Measurements from ENCODE around the gene STAM. TPM values are rescaled to one million over a fixed set of nuclear protein-coding genes. Genes with fewer than 3 reads are reported as not detected.

STAM gene
- total and polyA plus RNA-seq, 9 donors, result 10.7 to 24.7 (median 20.3) TPM

- Histone ChIP-seq H3K27me3 (no peaks in the 10 kb centered on the region), H3K27ac (no peak overlapping the region), H3K4me3 (no peak overlapping the region), H3K9me3 (no peaks in the 10 kb centered on the region), H3K4me1 (ENCODE audit: insufficient read depth) (no peaks in the 10 kb centered on the region), H3K36me3 (no peaks in the 10 kb centered on the region)
- DNase-seq, result no peak
- no peak for TF ChIP-seq CTCF (IDR thresholded peaks at IDR 0.05)
- intact Hi-C loops (cut with DNase I), result no loop called here
- 81 to 88% (median 87%) methylated on average over 1 of the region's 1 CpG for WGBS, 3 donors
Measured at GRCh38 chr10:17657103-17657500, 13.2 kb downstream of the STAM start.

GRCh38 chr10:17659365-17659764, 15.4 kb downstream of the STAM start:
- TF ChIP-seq CTCF (IDR thresholded peaks at IDR 0.05) (no peak), POLR2A (IDR thresholded peaks at IDR 0.05) (no peak), EP300 (IDR thresholded peaks at IDR 0.05) (no peak)
- peaks cover 1% of the 10 kb centered on the region for H3K4me1 ChIP-seq (ENCODE audit: insufficient read depth)
- no peak overlapping the region for H3K4me3 ChIP-seq
- H3K27me3 ChIP-seq, result no peaks in the 10 kb centered on the region
- H3K36me3 ChIP-seq, result no peaks in the 10 kb centered on the region
- no peaks in the 10 kb centered on the region for H3K9me3 ChIP-seq
- DNase-seq, result no peak
- no peak overlapping the region for H3K27ac ChIP-seq
- intact Hi-C loops (cut with DNase I), result no loop called here
- 89 to 94% (median 91%) methylated on average over 4 of the region's 4 CpGs for WGBS, 3 donors

GRCh38 chr10:17660921-17661320, 17.0 kb downstream of the STAM start:
- Histone ChIP-seq H3K27me3 (no peaks in the 10 kb centered on the region), H3K27ac (no peak overlapping the region), H3K9me3 (no peaks in the 10 kb centered on the region), H3K4me3 (no peak overlapping the region), H3K4me1 (ENCODE audit: insufficient read depth) (peaks cover 1% of the 10 kb centered on the region), H3K36me3 (no peaks in the 10 kb centered on the region)
- no peak for DNase-seq
- intact Hi-C loops (cut with DNase I), result loop anchor here in 1 of 4 donors (10.0 kb wide), 1 partner anchor 994 kb away; the partner anchor contains the start of genes ARL5B and NSUN6
- no peak for TF ChIP-seq CTCF (IDR thresholded peaks at IDR 0.05)
- TF ChIP-seq POLR2A (IDR thresholded peaks at IDR 0.05), result no peak
- no peak for TF ChIP-seq EP300 (IDR thresholded peaks at IDR 0.05)

- intact Hi-C loops (cut with DNase I), result loop anchor here in 1 of 4 donors (10.0 kb wide), 1 partner anchor 993 kb away; the partner anchor contains the start of genes ARL5B and NSUN6
- Histone ChIP-seq H3K4me1 (ENCODE audit: insufficient read depth) (peaks cover 2% of the 10 kb centered on the region), H3K27ac (no peak overlapping the region), H3K36me3 (no peaks in the 10 kb centered on the region), H3K27me3 (no peaks in the 10 kb centered on the region), H3K4me3 (no peak overlapping the region), H3K9me3 (no peaks in the 10 kb centered on the region)
- no peak for TF ChIP-seq POLR2A (IDR thresholded peaks at IDR 0.05)
- no peak for TF ChIP-seq CTCF (IDR thresholded peaks at IDR 0.05)
- TF ChIP-seq EP300 (IDR thresholded peaks at IDR 0.05), result no peak
- WGBS, 3 donors, result 86 to 90% (median 87%) methylated on average over 3 of the region's 3 CpGs
- DNase-seq, result no peak
Measured at GRCh38 chr10:17661510-17661909, 17.6 kb downstream of the STAM start.

All from ovary (tissue), 9 donors.